H1 (cell line): ENCODE results near the gene RBM18.

Experiments used
- ATF3 ChIP-seq: IDR thresholded peaks from 2 replicates; pipeline ENCODE4 v1.6.1; 2011; ENCODE audit warnings: low read depth, mild to moderate bottlenecking, low read length; ENCODE audit not compliant: insufficient read depth
- CTCF ChIP-seq, 3 experiments: IDR thresholded peaks; 1 replicate in 2 of 3; 2 replicates in 1 of 3; pipeline versions ENCODE4 v1.5.1 to v1.6.1; 2011; ENCODE audit warnings: low read length in 3 of 3, mild to moderate bottlenecking in 3 of 3, inconsistent platforms in 2 of 3, low read depth in 1 of 3, moderate library complexity in 1 of 3; ENCODE audit not compliant: insufficient read depth in 1 of 3; ENCODE audit errors: control extremely low read depth in 1 of 3
- TAF7 ChIP-seq: optimal IDR thresholded peaks from 2 replicates; pipeline ENCODE3; 2011; ENCODE audit warnings: low read depth, mild to moderate bottlenecking, inconsistent platforms, low read length, moderate library complexity, borderline replicate concordance
- YY1 ChIP-seq: IDR thresholded peaks from 2 replicates; pipeline ENCODE4 v1.6.1; 2011; ENCODE audit warnings: low read depth, mild to moderate bottlenecking, low read length

- TF ChIP-seq YY1 (no peak), TAF7 (no peak), ATF3 (no peak), CTCF (IDR thresholded peaks at IDR 0.05; ENCODE audit: control extremely low read depth in 1 of 3, insufficient read depth in 1 of 3, low read depth in 1 of 3, low read length in 3 of 3) (no peak)
Observed at GRCh38 chr9:122251351-122251750, 13.3 kb downstream of the RBM18 start.
